Gastroesophageal sphincter (tissue), 3 donors: ENCODE results near the gene SIGLEC6.

ENCODE experiments used
- EP300 ChIP-seq: sonication (generic); formaldehyde crosslinking; IDR thresholded peaks from one replicate; pipeline ENCODE4 v1.6.1; 2017; ENCODE audit warnings: antibody characterized with exemption, mild to moderate bottlenecking
- POLR2A ChIP-seq, 2 donors: fragments of 450-650 bp; IDR thresholded peaks; one replicate each; pipeline ENCODE4 v1.6.1; 2017; ENCODE audit warnings: antibody characterized with exemption in 2 of 2, mild to moderate bottlenecking in 2 of 2, moderate library complexity in 1 of 2
- TF ChIP-seq, protein P1 (sequence below), 4 experiments: fragments of 200-600 bp in 2 of 4; fragments of 450-650 bp in 2 of 4; sonication (generic) in 1 of 4; IDR thresholded peaks; one replicate each; pipeline ENCODE4 v1.5.1; 2017 to 2019; ENCODE audit warnings: antibody characterized with exemption in 4 of 4, mild to moderate bottlenecking in 2 of 4, moderate library complexity in 2 of 4

DNA sequence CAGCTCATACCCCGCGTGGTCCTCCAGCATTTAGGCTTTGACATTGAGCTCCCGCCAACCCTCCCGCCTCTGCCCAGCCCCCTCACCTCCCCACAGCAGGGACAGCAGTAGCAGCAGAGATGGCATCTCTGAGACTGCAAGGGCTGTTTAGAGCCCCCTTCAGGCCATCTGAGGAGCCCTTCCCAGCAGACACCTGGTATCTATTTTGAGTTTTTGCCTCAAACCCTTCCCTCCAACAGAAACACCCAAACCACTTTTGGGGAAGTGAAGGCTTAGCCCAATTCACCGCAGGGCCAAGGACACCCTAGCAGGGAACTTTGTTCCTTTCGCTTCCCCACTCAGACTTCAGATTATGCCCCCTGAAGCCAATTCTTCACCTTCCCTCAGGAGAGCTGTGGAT, 33.3 kb upstream of the SIGLEC6 start:
- TF ChIP-seq, protein P1, sequence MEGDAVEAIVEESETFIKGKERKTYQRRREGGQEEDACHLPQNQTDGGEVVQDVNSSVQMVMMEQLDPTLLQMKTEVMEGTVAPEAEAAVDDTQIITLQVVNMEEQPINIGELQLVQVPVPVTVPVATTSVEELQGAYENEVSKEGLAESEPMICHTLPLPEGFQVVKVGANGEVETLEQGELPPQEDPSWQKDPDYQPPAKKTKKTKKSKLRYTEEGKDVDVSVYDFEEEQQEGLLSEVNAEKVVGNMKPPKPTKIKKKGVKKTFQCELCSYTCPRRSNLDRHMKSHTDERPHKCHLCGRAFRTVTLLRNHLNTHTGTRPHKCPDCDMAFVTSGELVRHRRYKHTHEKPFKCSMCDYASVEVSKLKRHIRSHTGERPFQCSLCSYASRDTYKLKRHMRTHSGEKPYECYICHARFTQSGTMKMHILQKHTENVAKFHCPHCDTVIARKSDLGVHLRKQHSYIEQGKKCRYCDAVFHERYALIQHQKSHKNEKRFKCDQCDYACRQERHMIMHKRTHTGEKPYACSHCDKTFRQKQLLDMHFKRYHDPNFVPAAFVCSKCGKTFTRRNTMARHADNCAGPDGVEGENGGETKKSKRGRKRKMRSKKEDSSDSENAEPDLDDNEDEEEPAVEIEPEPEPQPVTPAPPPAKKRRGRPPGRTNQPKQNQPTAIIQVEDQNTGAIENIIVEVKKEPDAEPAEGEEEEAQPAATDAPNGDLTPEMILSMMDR (IDR thresholded peaks at IDR 0.05), result no peak
- TF ChIP-seq EP300 (no peak), POLR2A (IDR thresholded peaks at IDR 0.05) (no peak)
